Gastrocnemius medialis (tissue), 4 donors: ENCODE data around the gene SPATS2L.

Experiments
- CTCF ChIP-seq, 5 experiments: fragments of 450-650 bp in 3 of 5; fragments of 200-600 bp in 2 of 5; sonication (generic) in 2 of 5; IDR thresholded peaks in 4 of 5; conservative IDR thresholded peaks in 1 of 5; 1 replicate in 4 of 5; 2 replicates in 1 of 5; pipeline ENCODE4 v1.5.1; 2016 to 2019; ENCODE audit warnings: antibody characterized with exemption in 5 of 5, mild to moderate bottlenecking in 3 of 5, moderate library complexity in 3 of 5
- POLR2A ChIP-seq, 2 donors: fragments of 450-650 bp; IDR thresholded peaks; one replicate each; pipeline ENCODE4 v1.6.1; 2017; ENCODE audit warnings: antibody characterized with exemption in 2 of 2, mild to moderate bottlenecking in 2 of 2, moderate library complexity in 2 of 2

GRCh38 chr2:200515155-200515554, 208.7 kb downstream of the SPATS2L start:
- TF ChIP-seq CTCF (IDR thresholded peaks at IDR 0.05 in 4 of 5, conservative IDR thresholded peaks at IDR 0.05 in 1 of 5) (no peak), POLR2A (IDR thresholded peaks at IDR 0.05) (no peak)
